ENCODE results near the gene TRAF2. TPM values are rescaled to one million over a fixed set of nuclear protein-coding genes. Genes with fewer than 3 reads are reported as not detected.

Gene TRAF2
- total and polyA plus RNA-seq, 2 of the 8 experiments (the other 6 are each of a cell fraction or from before 2014, with no cell fraction given): 26.9 to 50.2 TPM

DNA sequence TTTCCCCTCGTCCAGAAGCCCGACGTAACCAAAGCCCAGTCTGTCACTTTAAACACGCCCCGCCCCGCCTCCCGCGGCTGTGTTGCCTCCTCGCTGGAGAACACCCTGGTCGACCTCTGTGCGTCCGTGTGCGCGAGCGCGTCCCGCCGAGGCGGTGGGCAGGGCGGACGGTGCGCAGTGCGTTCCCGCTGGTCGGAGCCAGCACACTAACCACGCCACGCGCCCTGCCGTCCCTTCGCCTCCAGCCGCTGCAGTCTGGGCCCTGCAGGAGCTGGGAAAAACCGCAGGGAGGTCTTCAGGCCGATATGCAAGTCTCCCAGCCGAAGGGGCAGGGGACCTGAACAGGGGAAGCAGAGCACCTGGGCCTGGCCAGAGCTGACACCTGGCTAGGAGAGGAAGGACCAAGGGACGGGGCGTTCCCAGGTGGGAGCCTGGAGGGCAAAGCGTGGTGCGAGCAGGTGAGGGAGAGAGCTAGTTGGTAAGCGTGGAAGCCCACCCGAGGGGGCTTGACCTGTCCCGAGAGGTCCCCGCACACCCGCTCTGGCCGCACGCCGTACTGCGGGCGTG, 38.4 kb upstream of the TRAF2 start:
- Histone ChIP-seq H3K4me2 (ENCODE audit: insufficient read depth in 1 of 2, low read depth in 2 of 2, low read length in 2 of 2) (peak overlapping the region; percentile 75 to 88), H3K79me1 (ENCODE audit: low read depth, low read length) (no peaks in the 10 kb centered on the region; the same call in 1 of the 2 replicates), H2BK12ac (ENCODE audit: low read depth, low read length) (peak overlapping the region; percentile 60; the same call in 1 of the 2 replicates), H4K5ac (ENCODE audit: insufficient read length, low read depth, low read length) (peak overlapping the region; percentile 46), H3K4ac (replicated peaks; ENCODE audit: insufficient read length, low read depth, low read length) (peak overlapping the region; percentile 100), H3K56ac (replicated peaks; ENCODE audit: insufficient read length, low read depth, low read length) (peak overlapping the region; percentile 71), H3K36me3 (ENCODE audit: control insufficient read depth in 2 of 4, insufficient read depth in 4 of 4, low read length in 3 of 4) (peaks cover 0 to 7% (median 3%) of the 10 kb centered on the region in 4 experiments; a peak in 4 of 8 replicates), H2AFZ (ENCODE audit: low read length) (no peak overlapping the region), H3K79me2 (ENCODE audit: control insufficient read depth in 1 of 2, insufficient read depth in 2 of 2, low read length in 2 of 2) (no peaks in the 10 kb centered on the region), H2BK20ac (ENCODE audit: low read length) (no peak overlapping the region), H3K23me2 (ENCODE audit: low read depth, low read length) (peaks cover 13% of the 10 kb centered on the region), H4K8ac (ENCODE audit: extremely low read depth, insufficient read depth, low read length) (peak overlapping the region; percentile 83), H3K9ac (replicated peaks in 1 of 4; ENCODE audit: extremely low read depth in 1 of 4, low read depth in 3 of 4, low read length in 3 of 4) (peak overlapping the region; percentile 33 to 65 (median 52)), H4K20me1 (replicated peaks in 1 of 2; ENCODE audit: control insufficient read depth in 1 of 2, insufficient read depth in 2 of 2, low read length in 2 of 2) (peaks cover 7% of the 10 kb centered on the region in 2 experiments), H4K91ac (replicated peaks; ENCODE audit: insufficient read length, low read length) (peak overlapping the region; percentile 100), H3K23ac (ENCODE audit: insufficient read length) (no peak overlapping the region), H2BK5ac (ENCODE audit: low read depth, low read length) (peak overlapping the region; percentile 98), H2AK5ac (ENCODE audit: low read depth, low read length) (no peak overlapping the region), H3K4me3 (ENCODE audit: extremely low read depth in 1 of 4, insufficient read depth in 2 of 4, low read depth in 3 of 4, low read length in 4 of 4) (peak overlapping the region; percentile 81 to 89 (median 83)), H3K4me1 (replicated peaks in 1 of 4; ENCODE audit: control insufficient read depth in 3 of 4, insufficient read depth in 4 of 4, low read length in 3 of 4) (peaks cover 0 to 18% (median 9%) of the 10 kb centered on the region in 4 experiments; a peak in 5 of 7 replicates), H3K14ac (ENCODE audit: insufficient read length) (peak overlapping the region; percentile 80), H2BK120ac (replicated peaks; ENCODE audit: low read depth, low read length) (peak overlapping the region; percentile 43), H2BK15ac (ENCODE audit: low read length) (peak overlapping the region; percentile 81; the same call in 1 of the 2 replicates), H3K27me3 (replicated peaks in 1 of 4; ENCODE audit: control insufficient read depth in 3 of 4, extremely low read depth in 1 of 4, insufficient read depth in 3 of 4, low read length in 3 of 4) (peaks cover 2 to 12% (median 7%) of the 10 kb centered on the region in 4 experiments; a peak in 6 of 7 replicates), H3K18ac (ENCODE audit: extremely low read depth, low read length) (peak overlapping the region; percentile 52), H3K27ac (ENCODE audit: low read depth, low read length) (no peak overlapping the region), H3K9me3 (ENCODE audit: insufficient read depth in 2 of 2, low read depth in 1 of 2, low read length in 1 of 2) (no peaks in the 10 kb centered on the region; a peak in 1 of 4 replicates)
- DNase-seq (ENCODE audit: low read depth in 1 of 2, low spot score in 2 of 2) (peak in 1 of 2 experiments; percentile 89), FAIRE-seq (no peak)
- CTCF ChIA-PET (ENCODE audit: partially characterized antibody): interaction anchor here (0.6 to 2.6 kb wide), 9 partner anchors 29 to 745 kb away, joined by 3 to 7 read pairs (median 5); partner anchors contain the start of genes C8G and FBXW5
- WGBS, 2 experiments (ENCODE audit: extremely low coverage in 1 of 2, insufficient coverage in 1 of 2, insufficient read length in 1 of 2, insufficient replicate concordance in 2 of 2, low coverage in 1 of 2, low lambda C conversion rate in 2 of 2, missing lambda C conversion rate in 1 of 2): 4% methylated on average over 39 of the region's 48 CpGs; no CpG with 5 or more reads in 1 of the 2 experiments
- POLR2A ChIA-PET (ENCODE audit: partially characterized antibody): interaction anchor here (0.7 to 20.5 kb wide), 22 partner anchors 9 to 231 kb away, joined by 3 to 248 read pairs (median 4); partner anchors contain the start of genes CLIC3, FBXW5, MAMDC4 and RABL6
- no peak for TF ChIP-seq ASH2L (IDR thresholded peaks at IDR 0.05; ENCODE audit: low read length)
- no peak for TF ChIP-seq SP4 (IDR thresholded peaks at IDR 0.05; ENCODE audit: low read length)
- no peak for TF ChIP-seq SIX5 (IDR thresholded peaks at IDR 0.05; ENCODE audit: low read depth, low read length)
- TF ChIP-seq SIN3A (conservative IDR thresholded peaks at IDR 0.05 in 1 of 2, IDR thresholded peaks at IDR 0.05 in 1 of 2; ENCODE audit: low read depth in 1 of 2, low read length in 2 of 2): 0 out of 4 replicates have a peak, but pooled peaks of 1 of the 2 experiments have one; percentile 53
- TF ChIP-seq HDAC6 (IDR thresholded peaks at IDR 0.05; ENCODE audit: low read depth, low read length): no peak
- TF ChIP-seq KDM4A (IDR thresholded peaks at IDR 0.05; ENCODE audit: low read depth, low read length, severe bottlenecking): peak; percentile 44
- TF ChIP-seq, protein P1, sequence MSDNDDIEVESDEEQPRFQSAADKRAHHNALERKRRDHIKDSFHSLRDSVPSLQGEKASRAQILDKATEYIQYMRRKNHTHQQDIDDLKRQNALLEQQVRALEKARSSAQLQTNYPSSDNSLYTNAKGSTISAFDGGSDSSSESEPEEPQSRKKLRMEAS (IDR thresholded peaks at IDR 0.05): peak; percentile 17; the same call in 1 of the 2 replicates
- peak; percentile 17 for TF ChIP-seq PHF8 (conservative IDR thresholded peaks at IDR 0.05; ENCODE audit: low read depth, low read length)
- TF ChIP-seq EZH2 (IDR thresholded peaks at IDR 0.05; ENCODE audit: low read depth, low read length, severe bottlenecking): no peak
- TF ChIP-seq TCF12 (IDR thresholded peaks at IDR 0.05; ENCODE audit: low read depth, low read length): no peak
- TF ChIP-seq CHD1 (IDR thresholded peaks at IDR 0.05; ENCODE audit: low read depth, low read length): no peak

All from H1 (cell line).